A549 treated with AZD9567 at 1 μM for 4 hours (cell line): Measurements from ENCODE around the gene FAP. TPM values are rescaled to one million over a fixed set of nuclear protein-coding genes. Genes with fewer than 3 reads are reported as not detected.

ENCODE experiments used
- total RNA-seq: library from RNA; stranded (reverse); fragments of 200-300 nt; extraction: Qiagen RNA extraction; gene quantifications from 5 replicates; pipeline ENCODE4 v1.2.3, GENCODE V29; 2022; ENCODE audit not compliant: insufficient read depth

Gene FAP, protein sequence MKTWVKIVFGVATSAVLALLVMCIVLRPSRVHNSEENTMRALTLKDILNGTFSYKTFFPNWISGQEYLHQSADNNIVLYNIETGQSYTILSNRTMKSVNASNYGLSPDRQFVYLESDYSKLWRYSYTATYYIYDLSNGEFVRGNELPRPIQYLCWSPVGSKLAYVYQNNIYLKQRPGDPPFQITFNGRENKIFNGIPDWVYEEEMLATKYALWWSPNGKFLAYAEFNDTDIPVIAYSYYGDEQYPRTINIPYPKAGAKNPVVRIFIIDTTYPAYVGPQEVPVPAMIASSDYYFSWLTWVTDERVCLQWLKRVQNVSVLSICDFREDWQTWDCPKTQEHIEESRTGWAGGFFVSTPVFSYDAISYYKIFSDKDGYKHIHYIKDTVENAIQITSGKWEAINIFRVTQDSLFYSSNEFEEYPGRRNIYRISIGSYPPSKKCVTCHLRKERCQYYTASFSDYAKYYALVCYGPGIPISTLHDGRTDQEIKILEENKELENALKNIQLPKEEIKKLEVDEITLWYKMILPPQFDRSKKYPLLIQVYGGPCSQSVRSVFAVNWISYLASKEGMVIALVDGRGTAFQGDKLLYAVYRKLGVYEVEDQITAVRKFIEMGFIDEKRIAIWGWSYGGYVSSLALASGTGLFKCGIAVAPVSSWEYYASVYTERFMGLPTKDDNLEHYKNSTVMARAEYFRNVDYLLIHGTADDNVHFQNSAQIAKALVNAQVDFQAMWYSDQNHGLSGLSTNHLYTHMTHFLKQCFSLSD
- total RNA-seq = 0.05 to 0.25 TPM in 2 of 5 replicates, not detected in the others

DNA sequence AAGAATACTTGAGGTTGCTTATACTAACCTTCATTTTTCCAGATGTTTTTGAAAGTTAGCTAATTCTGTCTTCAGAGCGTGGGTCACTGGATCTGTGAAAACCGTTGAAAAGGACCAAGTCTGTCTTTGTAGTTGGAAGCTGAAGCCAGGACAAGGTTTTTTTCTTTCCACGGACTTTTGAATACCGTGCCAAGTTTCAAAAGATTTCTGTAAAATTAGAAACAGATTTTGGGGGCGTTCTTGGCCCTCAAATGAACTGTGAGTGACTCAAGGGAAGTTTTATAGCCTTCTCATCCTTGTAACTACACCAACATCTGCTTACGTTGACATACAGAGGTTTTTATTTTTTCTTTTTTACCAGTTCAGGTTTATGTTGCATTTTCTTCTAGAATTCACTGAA lies at the start of gene FAP:
FAP (minus strand) TSS at position 152 of the 400 bp plus-strand sequence; CDS start at position 34, 118 bp downstream.

DNA sequence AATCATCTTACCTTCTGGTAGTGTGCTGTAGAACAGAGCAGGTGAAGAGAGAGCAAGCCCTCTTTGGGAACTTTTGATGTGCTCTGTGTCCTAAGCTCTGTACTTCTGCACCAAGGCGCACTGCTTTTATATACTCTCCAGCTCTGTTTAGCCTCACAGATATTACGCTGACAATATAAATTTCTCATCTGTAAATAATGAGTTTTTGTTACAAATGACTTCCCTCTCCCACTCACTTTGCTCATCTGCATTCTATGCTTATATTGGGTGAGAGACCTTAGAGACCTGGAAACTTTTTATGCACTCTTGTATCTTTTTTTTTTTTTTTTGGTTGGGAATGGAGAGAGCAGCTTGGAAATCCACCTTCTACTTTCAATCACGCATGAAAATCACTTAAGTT lies 91.1 kb downstream of the FAP start, which contains the start of gene GCG:
GCG (minus strand) TSS at position 101 of the 400 bp plus-strand sequence. CDS start 3,069 bp downstream, outside the sequence.

Other genes with a start within 250 kb of the FAP start
- 0.40 to 0.66 TPM (median 0.49 TPM) in 5 replicates for gene DPP4, start 169.2 kb downstream of the FAP start, total RNA-seq
- gene GCG, start 91.2 kb downstream of the FAP start, total RNA-seq = not detected in 5 replicates
- gene IFIH1, start 75.2 kb upstream of the FAP start, total RNA-seq = 0.59 to 1.9 TPM (median 1.1 TPM) in 5 replicates
- 4.5 to 9.1 TPM (median 7.1 TPM) in 5 replicates for gene GCA, start 100.7 kb upstream of the FAP start, total RNA-seq